HG02938 (cell line): ENCODE measurements around the gene BRCC3.
"Not testable (repeated sequence)": the region's sequence is repeated elsewhere in the genome, so short reads cannot be mapped to it uniquely, and the experiment has no call there.

ENCODE experiments used
- ATAC-seq: cut with Tn5 transposase; IDR thresholded peaks from one replicate; pipeline ENCODE4 v1.9.1; 2021; ENCODE audit warnings: mild to moderate bottlenecking, moderate library complexity; ENCODE audit not compliant: unreplicated experiment

Gene BRCC3

DNA sequence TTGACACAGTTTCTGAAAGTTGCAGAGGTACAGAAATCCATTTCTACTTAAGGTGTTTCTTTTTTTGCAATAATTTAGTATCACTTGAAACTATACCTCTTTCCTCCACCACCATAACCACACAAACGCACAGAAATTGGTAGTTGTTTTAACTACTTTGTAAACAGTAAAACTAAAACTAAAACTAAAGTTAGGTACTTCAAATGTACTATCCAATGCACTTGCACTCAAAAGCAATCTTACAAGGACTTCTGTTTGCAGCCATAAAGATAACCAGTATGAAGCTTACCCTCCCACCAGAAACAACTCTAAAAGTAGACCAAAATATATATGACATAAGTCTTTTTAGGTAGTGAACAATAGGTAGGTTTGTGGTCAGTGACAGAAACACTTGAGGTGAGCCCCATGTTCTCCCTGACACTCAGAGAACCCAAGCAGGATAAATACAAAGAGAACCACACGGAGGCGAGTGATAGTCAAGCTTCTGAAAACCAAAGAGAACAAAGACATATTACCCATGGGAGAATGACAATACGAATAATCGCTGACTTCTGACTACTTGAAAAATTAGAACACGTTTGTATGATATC, 72.7 kb downstream of the BRCC3 start:
- no peak for ATAC-seq

- ATAC-seq: no peak
Observed at GRCh38 chrX:155144926-155145325, 73.6 kb downstream of the BRCC3 start.

- ATAC-seq: not testable (repeated sequence)
Observed at GRCh38 chrX:155147612-155148011, 76.3 kb downstream of the BRCC3 start.

DNA sequence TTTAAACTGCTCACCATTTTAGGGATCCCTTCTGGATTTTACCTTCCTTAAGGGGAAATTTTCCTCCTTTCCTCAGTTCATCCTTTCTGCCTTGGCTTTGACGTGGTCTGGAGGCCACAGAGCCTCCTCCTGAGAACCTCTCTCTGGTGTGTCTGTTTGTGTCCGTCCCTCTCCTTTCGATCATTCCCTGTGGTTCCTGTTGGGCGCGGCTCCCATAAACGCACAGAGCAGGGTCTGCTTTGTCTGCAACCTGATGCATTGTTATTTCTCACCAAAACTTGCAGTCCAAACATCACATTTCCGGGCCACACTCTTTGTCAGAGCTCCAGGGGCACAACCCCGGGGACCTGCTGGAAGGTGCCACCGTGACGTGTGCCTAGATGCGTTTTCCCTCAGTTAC, 76.9 kb downstream of the BRCC3 start:
- ATAC-seq: not testable (repeated sequence)

GRCh38 chrX:155148724-155149537, 77.6 kb downstream of the BRCC3 start:
- no peak for ATAC-seq

DNA sequence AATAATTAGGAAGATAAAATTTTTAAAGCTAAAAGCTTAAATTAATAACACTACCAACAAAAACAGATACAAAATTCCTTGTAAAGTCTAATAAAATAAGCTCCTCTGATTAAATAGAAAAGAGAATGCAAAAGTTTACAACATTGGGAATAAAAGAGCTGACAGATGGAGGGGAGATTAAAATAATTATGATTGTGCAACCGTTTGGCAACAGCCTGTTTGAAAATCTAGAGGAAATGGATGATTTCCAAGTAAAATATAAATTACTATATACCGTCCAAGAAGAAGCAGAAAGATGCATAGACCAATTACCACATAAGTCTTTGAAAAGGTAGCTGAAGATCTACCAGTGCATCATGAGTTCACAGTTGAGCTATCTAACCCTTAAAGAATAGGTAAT, 98.6 kb downstream of the BRCC3 start:
- ATAC-seq: no peak
